Heart right ventricle (tissue), 16 donors: ENCODE data around the gene EFCAB12. TPM values are rescaled to one million over a fixed set of nuclear protein-coding genes. Genes with fewer than 3 reads are reported as not detected.
"Not testable (repeated sequence)": the region's sequence is repeated elsewhere in the genome, so short reads cannot be mapped to it uniquely, and the experiment has no call there.

Experiments used
- ATAC-seq, 8 donors: fragments of 200-7000 bp; cut with Tn5 transposase; one replicate each; pipeline ENCODE4 v1.9.1; 2020; ENCODE audit warnings: mild to moderate bottlenecking in 8 of 8, moderate library complexity in 8 of 8, moderate number of reproducible peaks in 1 of 8
- DNase-seq, 2 donors: peaks; one replicate each; pipeline ENCODE4 v3.0.0-alpha.2; 2020
- H3K27ac ChIP-seq, 10 donors: fragments of 200-600 bp; sonication (generic) in 2 of 10; one replicate each; pipeline versions ENCODE4 v1.5.0 to v1.8.0; 2020 to 2022; ENCODE audit warnings: mild to moderate bottlenecking in 3 of 10
- H3K27me3 ChIP-seq, 7 donors: fragments of 200-600 bp; one replicate each; pipeline ENCODE4 v1.8.0; 2021 to 2022; ENCODE audit warnings: mild to moderate bottlenecking in 2 of 7
- H3K36me3 ChIP-seq, 9 donors: fragments of 200-600 bp; sonication (generic) in 1 of 9; one replicate each; pipeline versions ENCODE4 v1.5.0 to v1.8.0; 2020 to 2022; ENCODE audit warnings: mild to moderate bottlenecking in 2 of 9
- H3K4me1 ChIP-seq, 9 donors: fragments of 200-600 bp; sonication (generic) in 1 of 9; one replicate each; pipeline versions ENCODE4 v1.5.0 to v1.8.0; 2020 to 2022; ENCODE audit warnings: mild to moderate bottlenecking in 4 of 9
- H3K4me3 ChIP-seq, 10 donors: fragments of 200-600 bp; sonication (generic) in 2 of 10; one replicate each; pipeline versions ENCODE4 v1.5.0 to v1.8.0; 2020 to 2022; ENCODE audit warnings: mild to moderate bottlenecking in 7 of 10, moderate library complexity in 2 of 10
- H3K9me3 ChIP-seq, 11 donors: fragments of 200-600 bp in 10 of 11; sonication (generic) in 2 of 11; one replicate each; pipeline versions ENCODE4 v1.5.0 to v1.8.0; 2013 to 2022; ENCODE audit warnings: mild to moderate bottlenecking in 2 of 11, control low read depth in 1 of 11, moderate library complexity in 1 of 11
- CTCF ChIP-seq, 9 donors: fragments of 200-600 bp; sonication (generic) in 2 of 9; IDR thresholded peaks; one replicate each; pipeline versions ENCODE4 v1.5.0 to v1.8.0; 2021 to 2022; ENCODE audit warnings: antibody characterized with exemption in 9 of 9, mild to moderate bottlenecking in 5 of 9, moderate library complexity in 1 of 9
- WGBS, 2 donors: extraction: QIAGEN DNeasy Blood & Tissue Kit; methylation state at CpG; one replicate each; pipeline ENCODE4 v1.1.7; 2013; ENCODE audit warnings: inconsistent platforms in 1 of 2; 5-methylcytosine and 5-hydroxymethylcytosine counted together
- intact Hi-C, 10 donors: fragments of 100-400 bp; cut with DNase I; formaldehyde crosslinking; loops; one replicate each; pipeline versions ENCODE4 v1.11.1 to v1.14.2; 2022
- polyA plus RNA-seq, 2 donors: library from polyadenylated mRNA; stranded (reverse); fragments of 200-250 nt; gene quantifications; one replicate each; pipeline ENCODE4 v1.2.3, GENCODE V29; 2013
- total RNA-seq, 10 donors: library from RNA; stranded (reverse); fragmentation: NEBNext Ultra II Directional in 3 of 10; extraction: Animal tissue kit (Norgen Biotek cat#: 25700) in 3 of 10; gene quantifications; one replicate each; pipeline versions ENCODE4 v1.2.1 to v1.2.4, GENCODE V29; 2021 to 2023
- donor health status: Arrhythmogenic right ventricular cardiomyopathy.
- donor health status: ischemic (EF 13 %, LVEDD 7.1; RV severe dilation, severe dysfunction).
- donor health status: healthy with polysubstance abuse.
- donor health status: DM: no; HTN: yes; CAD: no.
- donor health status: DM: no; HTN: no; CAD: no.
- donor health status: ischemic (EF 25% LVEDD 6.9; RV normal size, moderate dysfunction).
- donor health status: ischemic (EF 25% LVEDD 5.7; RV mildly dilated, moderate dysfunction).
- donor health status: healthy.
- donor health status: DM: yes; HTN: yes; CAD: no.
- donor health status: Ischemic cardiomyopathy.
- donor health status: ischemic (EF 35%, LVEDD 5.7; RV mildly dilated, moderate dysfunction).
- donor health status: nonischemic (EF 11% LVEDD 7.7; RV severe dilation, severe dysfunction).
- donor health status: DM: yes; HTN: yes; CAD: no.
- donor health status: PGD.
- donor health status: ischemic (EF 29% LVEDD 5.4; RV normal size, mild dysfunction).
- donor health status: nonischemic (EF 23%, LVEDD 6.1; RV moderate dilation, normal function).

The EFCAB12 gene
- total and polyA plus RNA-seq, 12 donors = 0.10 to 0.23 (median 0.15) TPM; not detected in 7

- WGBS, 2 donors = 94 to 96% methylated on average over 5 of the region's 5 CpGs
- H3K4me3 ChIP-seq = no peak overlapping the region
- peaks cover 0 to 71% (median 11%) of the 10 kb centered on the region in 9 donors for H3K36me3 ChIP-seq
- no peaks in the 10 kb centered on the region for H3K9me3 ChIP-seq
- ATAC-seq (no peak), DNase-seq (no peak)
- intact Hi-C loops = loop anchor here in 2 of 10 donors (10.0 kb wide), 2 partner anchors 237 to 547 kb away; no protein-coding TSS in a partner anchor
- H3K27me3 ChIP-seq = no peaks in the 10 kb centered on the region
- H3K27ac ChIP-seq = peak overlapping the region in 4 of 10 donors; percentile 56 to 87 (median 71)
- H3K4me1 ChIP-seq = peaks cover 0 to 34% (median 22%) of the 10 kb centered on the region in 9 donors
- TF ChIP-seq CTCF (IDR thresholded peaks at IDR 0.05) = no peak
These were observed 40.9 kb downstream of the EFCAB12 start for GRCh38 chr3:129387487-129387886.

- no peak for DNase-seq
- H3K27me3 ChIP-seq = no peaks in the 10 kb centered on the region
- 95 to 97% methylated on average over 10 of the region's 10 CpGs for WGBS, 2 donors
- no peak for TF ChIP-seq CTCF (IDR thresholded peaks at IDR 0.05)
- intact Hi-C loops = loop anchor here in 2 of 10 donors (10.0 kb wide), 2 partner anchors 238 to 548 kb away; no protein-coding TSS in a partner anchor
- peaks cover 0 to 34% (median 23%) of the 10 kb centered on the region in 9 donors for H3K4me1 ChIP-seq
- no peak for ATAC-seq
- peak overlapping the region in 1 of 10 donors; percentile 87 for H3K27ac ChIP-seq
- no peak overlapping the region for H3K4me3 ChIP-seq
- peaks cover 0 to 70% (median 11%) of the 10 kb centered on the region in 9 donors for H3K36me3 ChIP-seq
- H3K9me3 ChIP-seq = no peaks in the 10 kb centered on the region
These were observed 41.5 kb downstream of the EFCAB12 start for GRCh38 chr3:129386984-129387383.

GRCh38 chr3:129385507-129385906 is 42.9 kb downstream of the EFCAB12 start:
- H3K9me3 ChIP-seq, ATAC-seq, H3K4me3 ChIP-seq, DNase-seq, H3K27me3 ChIP-seq: not testable (repeated sequence)
- 71 to 77% methylated on average over 8 of the region's 8 CpGs for WGBS, 2 donors
- H3K27ac ChIP-seq = peak overlapping the region in 1 of 10 donors; percentile 21
- H3K36me3 ChIP-seq = peaks cover 0 to 55% (median 11%) of the 10 kb centered on the region in 9 donors
- intact Hi-C loops = loop anchor here in 2 of 10 donors (10.0 kb wide), 2 partner anchors 239 to 549 kb away; no protein-coding TSS in a partner anchor
- H3K4me1 ChIP-seq = peaks cover 0 to 29% (median 18%) of the 10 kb centered on the region in 9 donors

GRCh38 chr3:129384594-129385323 is 43.7 kb downstream of the EFCAB12 start:
- ATAC-seq (no peak), DNase-seq (no peak)
- intact Hi-C loops = loop anchor here in 3 of 10 donors (5.0 to 10.0 kb wide), 3 partner anchors 240 to 550 kb away; no protein-coding TSS in a partner anchor
- peaks cover 0 to 4% (median 0%) of the 10 kb centered on the region in 11 donors for H3K9me3 ChIP-seq
- no peak overlapping the region for H3K27ac ChIP-seq
- H3K4me1 ChIP-seq = peaks cover 0 to 29% (median 14%) of the 10 kb centered on the region in 9 donors
- H3K4me3 ChIP-seq = no peak overlapping the region
- no peak for TF ChIP-seq CTCF (IDR thresholded peaks at IDR 0.05)
- no peaks in the 10 kb centered on the region for H3K27me3 ChIP-seq
- peaks cover 0 to 49% (median 8%) of the 10 kb centered on the region in 9 donors for H3K36me3 ChIP-seq
- 78 to 83% methylated on average over 18 of the region's 18 CpGs for WGBS, 2 donors

- peaks cover 0 to 27% (median 12%) of the 10 kb centered on the region in 9 donors for H3K4me1 ChIP-seq
- not testable (repeated sequence) for H3K27ac ChIP-seq, H3K4me3 ChIP-seq, H3K9me3 ChIP-seq, DNase-seq, ATAC-seq, H3K27me3 ChIP-seq
- intact Hi-C loops = loop anchor here in 3 of 10 donors (5.0 to 10.0 kb wide), 3 partner anchors 241 to 551 kb away; no protein-coding TSS in a partner anchor
- 86 to 90% methylated on average over 5 of the region's 5 CpGs for WGBS, 2 donors
- H3K36me3 ChIP-seq = peaks cover 0 to 43% (median 8%) of the 10 kb centered on the region in 9 donors
These were observed 44.3 kb downstream of the EFCAB12 start for GRCh38 chr3:129384103-129384502.
